ENCODE data around the gene CEMIP.

- no peak for TF ChIP-seq SUZ12 (IDR thresholded peaks at IDR 0.05; ENCODE audit: low read length)
- no peak for TF ChIP-seq POLR2A (IDR thresholded peaks at IDR 0.05; ENCODE audit: control extremely low read depth in 1 of 2, low read depth in 2 of 2, low read length in 2 of 2)
- no peak for TF ChIP-seq FOSL1 (IDR thresholded peaks at IDR 0.05; ENCODE audit: insufficient read depth, low read depth, low read length)
- no peak for TF ChIP-seq GTF2F1 (IDR thresholded peaks at IDR 0.05; ENCODE audit: borderline replicate concordance, low read depth, low read length)
- no peak for TF ChIP-seq POLR2AphosphoS5 (IDR thresholded peaks at IDR 0.05; ENCODE audit: low read depth, low read length)
- no peak for TF ChIP-seq CTCF (IDR thresholded peaks at IDR 0.05; ENCODE audit: control extremely low read depth in 1 of 3, insufficient read depth in 1 of 3, low read depth in 1 of 3, low read length in 3 of 3)
- no peak for TF ChIP-seq EGR1 (IDR thresholded peaks at IDR 0.05; ENCODE audit: borderline replicate concordance, low read depth, low read length)
Observed at GRCh38 chr15:80957976-80958375, 178.8 kb downstream of the CEMIP start.
